ENCODE data around the gene PERM1. TPM values are rescaled to one million over a fixed set of nuclear protein-coding genes. Genes with fewer than 3 reads are reported as not detected.
"Not testable (repeated sequence)": the region's sequence is repeated elsewhere in the genome, so short reads cannot be mapped to it uniquely, and the experiment has no call there.

Gene PERM1
- not detected in 2 replicates for total RNA-seq (2012; rRNA removed)

DNA sequence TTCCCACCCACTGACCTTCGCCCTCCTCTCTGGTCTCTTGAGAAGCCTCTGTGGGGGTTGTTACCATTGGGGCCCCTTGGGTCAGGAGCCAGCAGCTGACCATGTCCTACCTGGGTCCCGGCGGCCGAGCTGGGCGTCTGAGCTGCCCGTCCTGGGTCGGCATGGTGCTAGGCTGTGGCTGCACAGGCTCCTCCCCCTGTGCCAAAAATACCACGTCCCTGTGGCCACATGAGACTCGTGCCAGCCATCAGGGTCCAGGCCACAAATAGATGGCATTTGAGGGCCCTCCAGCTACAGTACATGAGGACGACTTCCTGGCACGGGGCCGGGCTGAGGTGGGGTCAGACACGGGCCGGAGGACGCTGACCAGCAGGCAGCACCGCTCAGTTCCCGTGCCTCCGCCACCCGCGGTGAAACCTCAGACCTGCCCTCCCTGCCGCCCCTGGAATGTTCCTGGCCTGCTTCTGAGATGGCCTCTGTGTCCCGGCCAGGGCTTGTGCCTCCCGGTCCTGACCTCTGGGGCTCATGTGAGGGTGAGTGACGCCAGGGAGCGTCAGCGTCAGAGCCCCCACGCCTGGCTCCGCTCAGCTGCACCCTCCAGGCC lies at the start of gene PERM1:
Gene PERM1 (minus strand): TSS at position 139 of the 604 bp plus-strand sequence. CDS start 1,064 bp downstream, outside the sequence.
- Histone ChIP-seq H3K9ac (ENCODE audit: low read depth, low read length) (no peak within 1 kb of the TSS), H3K4me1 (ENCODE audit: control insufficient read depth, insufficient read depth, low read length) (no peaks in the 10 kb centered on the region), H3K36me3 (ENCODE audit: insufficient read depth, low read length) (no peaks in the 10 kb centered on the region), H3K4me2 (ENCODE audit: low read length) (no peak within 1 kb of the TSS), H3K9me3 (replicated peaks; ENCODE audit: low read length) (no peaks in the 10 kb centered on the region), H3K4me3 (ENCODE audit: low read length) (no peak within 1 kb of the TSS), H3K27me3 (ENCODE audit: control insufficient read depth, insufficient read depth, low read length) (peaks cover 51% of the 10 kb centered on the region)

- not testable (repeated sequence) for H3K9me3 ChIP-seq (replicated peaks; ENCODE audit: low read length); H3K4me2 ChIP-seq (ENCODE audit: low read length); H3K4me1 ChIP-seq (ENCODE audit: control insufficient read depth, insufficient read depth, low read length); H3K4me3 ChIP-seq (ENCODE audit: low read length); H3K9ac ChIP-seq (ENCODE audit: low read depth, low read length); H3K36me3 ChIP-seq (ENCODE audit: insufficient read depth, low read length)
- H3K27me3 ChIP-seq (ENCODE audit: control insufficient read depth, insufficient read depth, low read length), result peaks cover 21% of the 10 kb centered on the region
Observed at GRCh38 chr1:1030867-1031658, 49.2 kb upstream of the PERM1 start.

DNA sequence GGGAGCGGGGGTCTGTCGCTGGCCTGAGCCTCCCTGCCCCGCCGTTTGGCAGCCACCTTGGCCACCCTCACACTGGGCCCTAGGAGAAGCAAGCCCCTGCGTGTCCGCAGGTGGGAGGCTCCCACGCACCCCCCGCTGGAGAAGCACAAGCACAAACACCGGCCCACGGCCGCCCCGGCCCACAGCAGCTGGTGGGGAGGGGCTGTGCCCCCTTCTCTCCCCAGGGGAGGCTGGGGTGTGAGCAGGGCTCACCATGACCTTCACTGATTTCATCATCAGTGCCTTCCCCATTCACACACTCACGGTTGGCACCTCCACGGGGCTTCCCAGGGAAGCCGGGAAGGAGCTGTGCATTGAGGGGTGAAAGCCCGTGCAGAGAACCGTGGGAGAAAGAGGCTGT lies 45.9 kb upstream of the PERM1 start:
- peaks cover 10% of the 10 kb centered on the region for H3K4me1 ChIP-seq (ENCODE audit: control insufficient read depth, insufficient read depth, low read length)
- H3K4me2 ChIP-seq (ENCODE audit: low read length), result no peak overlapping the region
- no peaks in the 10 kb centered on the region for H3K36me3 ChIP-seq (ENCODE audit: insufficient read depth, low read length)

DNA sequence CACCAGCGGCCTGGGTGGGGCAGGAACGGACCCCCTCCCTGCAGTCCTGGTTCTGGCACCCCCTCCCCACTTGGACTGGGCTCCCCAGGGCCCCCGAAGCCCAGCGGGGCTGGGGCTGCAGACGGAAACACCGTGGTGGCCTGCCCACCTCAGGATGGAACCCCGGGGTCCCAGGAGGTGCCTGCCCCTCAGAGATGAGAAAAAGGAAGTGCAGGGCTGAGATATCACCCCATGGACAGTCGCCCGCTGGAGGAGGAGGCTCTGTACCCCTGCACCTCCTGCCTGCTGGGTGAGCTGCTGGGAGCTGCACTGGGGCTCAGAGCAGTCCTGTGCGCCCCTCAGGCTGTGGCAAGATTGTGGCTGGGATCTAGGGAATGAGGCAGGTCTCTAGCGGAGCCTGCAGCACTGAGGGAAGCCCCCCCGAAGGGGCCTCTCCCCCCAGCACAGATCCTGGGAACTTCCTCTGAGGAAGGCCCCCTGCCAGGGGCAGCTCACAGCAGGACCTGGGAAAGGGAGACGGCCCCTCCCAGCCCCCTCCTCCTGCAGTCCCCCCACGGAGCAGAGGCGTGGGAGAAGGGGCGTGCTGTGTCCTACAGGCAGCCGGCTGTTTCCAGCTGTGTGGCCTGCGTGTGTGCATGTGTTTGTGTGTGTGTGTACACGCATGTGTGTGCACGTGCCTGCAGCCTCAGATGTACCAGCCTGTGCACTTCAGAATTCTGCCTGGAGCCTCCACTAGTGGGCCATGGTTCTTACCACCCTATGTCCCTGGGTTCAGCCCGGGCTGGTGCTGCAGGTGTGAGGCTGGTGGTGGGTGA lies 44.9 kb upstream of the PERM1 start:
- no peaks in the 10 kb centered on the region for H3K27me3 ChIP-seq (ENCODE audit: control insufficient read depth, insufficient read depth, low read length)
- no peak overlapping the region for H3K4me3 ChIP-seq (ENCODE audit: low read length)
- no peaks in the 10 kb centered on the region for H3K9me3 ChIP-seq (replicated peaks; ENCODE audit: low read length)
- no peak overlapping the region for H3K4me2 ChIP-seq (ENCODE audit: low read length)
- no peak overlapping the region for H3K9ac ChIP-seq (ENCODE audit: low read depth, low read length)
- H3K36me3 ChIP-seq (ENCODE audit: insufficient read depth, low read length), result no peaks in the 10 kb centered on the region
- peaks cover 7% of the 10 kb centered on the region for H3K4me1 ChIP-seq (ENCODE audit: control insufficient read depth, insufficient read depth, low read length)

More for the DNA sequence above, 45.9 kb upstream of the PERM1 start:
- no peak overlapping the region for H3K9ac ChIP-seq (ENCODE audit: low read depth, low read length)
- peaks cover 8% of the 10 kb centered on the region for H3K27me3 ChIP-seq (ENCODE audit: control insufficient read depth, insufficient read depth, low read length)
- no peaks in the 10 kb centered on the region for H3K9me3 ChIP-seq (replicated peaks; ENCODE audit: low read length)
- no peak overlapping the region for H3K4me3 ChIP-seq (ENCODE audit: low read length)

- H3K27me3 ChIP-seq (ENCODE audit: control insufficient read depth, insufficient read depth, low read length), result no peaks in the 10 kb centered on the region
- H3K9me3 ChIP-seq (replicated peaks; ENCODE audit: low read length), result no peaks in the 10 kb centered on the region
- H3K4me2 ChIP-seq (ENCODE audit: low read length), result no peak overlapping the region
- no peak overlapping the region for H3K9ac ChIP-seq (ENCODE audit: low read depth, low read length)
- H3K36me3 ChIP-seq (ENCODE audit: insufficient read depth, low read length), result no peaks in the 10 kb centered on the region
- H3K4me3 ChIP-seq (ENCODE audit: low read length), result no peak overlapping the region
- H3K4me1 ChIP-seq (ENCODE audit: control insufficient read depth, insufficient read depth, low read length), result peaks cover 14% of the 10 kb centered on the region
Observed at GRCh38 chr1:1025730-1026129, 43.8 kb upstream of the PERM1 start.

DNA sequence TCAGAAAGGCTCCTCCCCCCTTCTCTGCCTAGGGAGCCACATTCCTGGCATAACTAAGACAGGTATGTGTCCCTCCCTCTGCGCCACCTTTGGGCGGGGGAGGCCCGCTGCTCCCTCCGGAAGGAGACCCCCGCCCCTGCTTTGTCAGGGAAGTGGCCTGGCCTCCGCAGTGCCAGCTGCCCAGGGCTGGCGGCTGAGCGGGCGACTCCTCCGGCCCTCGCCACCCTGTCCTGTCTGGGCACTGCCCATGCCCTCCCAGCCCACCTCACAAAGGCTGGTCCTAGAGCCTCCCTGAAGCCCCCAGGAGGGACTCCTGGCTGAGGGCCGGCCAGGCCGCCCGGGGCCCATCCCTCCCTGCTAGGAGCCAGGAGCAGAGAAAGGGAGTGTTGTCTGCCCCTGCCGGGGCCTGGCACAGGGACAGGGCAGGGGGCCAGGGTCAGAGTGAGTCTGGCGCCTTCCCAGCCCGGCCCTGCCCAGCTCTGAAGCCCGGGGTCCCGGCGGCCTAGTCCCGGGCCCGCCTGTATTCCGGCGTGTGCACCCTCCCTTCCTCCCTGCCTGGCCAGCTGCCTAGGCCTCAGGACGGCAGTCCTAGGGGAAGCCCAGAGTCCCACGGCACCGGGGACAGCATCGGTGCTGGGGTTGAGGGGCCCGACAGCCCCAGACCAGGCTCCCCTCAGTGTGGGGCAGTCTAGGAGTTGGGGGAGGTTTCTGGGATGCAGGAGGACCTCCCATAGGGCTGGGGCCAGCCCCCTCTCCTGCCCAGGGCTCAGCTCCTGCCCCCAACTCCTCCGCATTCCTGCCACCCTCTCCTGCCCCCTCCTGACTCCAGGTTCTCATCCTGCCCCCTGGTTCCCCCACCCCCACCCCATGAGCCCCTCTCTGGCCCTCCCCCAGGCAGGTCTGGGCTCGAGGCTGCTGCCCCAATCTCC lies 43.1 kb upstream of the PERM1 start:
- Histone ChIP-seq H3K4me1 (ENCODE audit: control insufficient read depth, insufficient read depth, low read length) (peaks cover 14% of the 10 kb centered on the region), H3K9ac (ENCODE audit: low read depth, low read length) (no peak overlapping the region), H3K4me3 (ENCODE audit: low read length) (no peak overlapping the region)

DNA sequence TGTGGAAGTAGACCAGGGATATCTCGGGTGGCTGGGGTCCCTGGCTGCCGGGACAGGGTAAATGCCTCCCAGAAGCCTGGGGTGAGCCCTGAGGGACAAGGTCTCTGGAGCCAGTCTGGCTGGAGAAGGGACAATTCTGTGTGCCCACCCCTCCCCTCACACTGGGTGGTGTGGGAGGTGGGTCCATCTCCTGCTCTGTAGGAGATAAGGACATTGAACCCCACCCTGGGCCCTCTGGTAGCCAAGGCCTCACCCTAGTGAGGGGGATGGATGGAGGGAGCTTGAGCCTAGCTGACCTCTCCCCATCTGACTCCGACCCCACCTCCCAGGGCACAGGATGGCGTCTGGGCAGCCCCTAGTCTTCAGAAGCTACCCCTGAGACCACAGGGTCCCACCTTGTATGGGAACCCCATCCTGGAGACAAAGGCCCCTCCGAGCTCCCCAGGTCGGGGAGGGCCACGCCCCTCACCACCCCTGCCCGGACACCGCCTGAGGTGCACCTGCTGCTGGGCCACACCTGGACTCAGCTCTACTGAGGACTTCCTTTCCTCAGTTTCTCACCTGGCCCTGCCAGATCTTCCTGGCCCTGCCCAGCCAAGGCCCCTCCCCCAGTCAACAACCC lies 42.4 kb upstream of the PERM1 start:
- no peaks in the 10 kb centered on the region for H3K27me3 ChIP-seq (ENCODE audit: control insufficient read depth, insufficient read depth, low read length)
- no peak overlapping the region for H3K4me3 ChIP-seq (ENCODE audit: low read length)
- no peak overlapping the region for H3K4me2 ChIP-seq (ENCODE audit: low read length)
- H3K36me3 ChIP-seq (ENCODE audit: insufficient read depth, low read length), result no peaks in the 10 kb centered on the region
- H3K4me1 ChIP-seq (ENCODE audit: control insufficient read depth, insufficient read depth, low read length), result peaks cover 14% of the 10 kb centered on the region
- H3K9ac ChIP-seq (ENCODE audit: low read depth, low read length), result no peak overlapping the region
- no peaks in the 10 kb centered on the region for H3K9me3 ChIP-seq (replicated peaks; ENCODE audit: low read length)

More for the DNA sequence above, 43.1 kb upstream of the PERM1 start:
- no peaks in the 10 kb centered on the region for H3K9me3 ChIP-seq (replicated peaks; ENCODE audit: low read length)
- no peaks in the 10 kb centered on the region for H3K27me3 ChIP-seq (ENCODE audit: control insufficient read depth, insufficient read depth, low read length)
- no peaks in the 10 kb centered on the region for H3K36me3 ChIP-seq (ENCODE audit: insufficient read depth, low read length)
- H3K4me2 ChIP-seq (ENCODE audit: low read length), result no peak overlapping the region

DNA sequence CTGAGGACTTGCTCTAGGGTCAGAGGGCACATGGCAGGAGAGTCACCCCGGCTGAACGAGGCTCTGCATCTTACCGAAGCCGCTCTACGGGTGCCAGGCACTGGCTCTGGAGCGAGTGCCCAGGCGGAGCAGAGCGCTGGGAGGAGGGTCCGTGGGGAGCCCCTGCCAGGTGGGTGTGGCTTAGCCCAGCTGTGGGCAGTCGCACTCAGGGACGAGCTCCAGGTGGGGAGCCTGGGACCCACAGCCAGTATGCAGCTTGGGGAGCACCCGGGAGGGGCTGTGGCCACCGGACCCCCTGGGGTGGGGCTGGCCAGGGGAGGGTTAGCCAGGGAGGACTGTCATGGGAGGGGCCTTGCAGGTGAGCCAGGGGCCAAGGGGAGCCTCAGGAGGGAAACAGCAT lies 41.8 kb upstream of the PERM1 start:
- Histone ChIP-seq H3K4me1 (ENCODE audit: control insufficient read depth, insufficient read depth, low read length) (peaks cover 14% of the 10 kb centered on the region), H3K27me3 (ENCODE audit: control insufficient read depth, insufficient read depth, low read length) (no peaks in the 10 kb centered on the region), H3K9me3 (replicated peaks; ENCODE audit: low read length) (no peaks in the 10 kb centered on the region), H3K9ac (ENCODE audit: low read depth, low read length) (no peak overlapping the region), H3K36me3 (ENCODE audit: insufficient read depth, low read length) (no peaks in the 10 kb centered on the region), H3K4me2 (ENCODE audit: low read length) (no peak overlapping the region), H3K4me3 (ENCODE audit: low read length) (no peak overlapping the region)

DNA sequence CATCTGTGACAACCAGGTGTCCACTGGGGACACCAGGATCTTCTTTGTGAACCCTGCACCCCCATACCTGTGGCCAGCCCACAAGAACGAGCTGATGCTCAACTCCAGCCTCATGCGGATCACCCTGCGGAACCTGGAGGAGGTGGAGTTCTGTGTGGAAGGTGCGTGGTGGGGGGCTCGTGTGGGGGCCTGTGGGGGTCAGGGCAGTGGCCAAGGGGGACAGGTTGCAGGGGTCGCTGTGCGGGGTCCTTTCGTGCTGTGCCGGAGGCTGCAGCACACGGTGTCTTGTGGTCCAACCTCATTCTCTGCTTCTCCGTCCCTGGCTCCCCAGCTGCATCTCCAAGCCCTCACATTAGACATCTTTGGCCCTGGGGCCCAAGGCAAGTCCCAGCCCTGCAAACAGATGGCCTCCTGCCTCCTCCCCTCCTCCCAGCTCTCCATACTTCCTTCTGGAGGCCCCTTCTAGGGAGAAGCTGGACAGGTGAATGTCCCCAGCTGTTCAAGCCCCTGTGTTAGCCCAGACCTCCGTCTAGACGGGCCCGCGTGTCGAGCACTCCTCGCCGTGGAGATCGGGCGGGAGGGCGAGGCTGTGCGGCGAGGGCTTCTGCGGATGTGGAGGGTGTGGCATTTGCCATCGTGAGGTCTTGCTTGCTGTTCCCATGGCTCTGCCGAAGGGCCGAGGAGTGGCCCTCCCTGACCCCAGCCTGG lies 40.6 kb upstream of the PERM1 start:
- H3K9ac ChIP-seq (ENCODE audit: low read depth, low read length), result no peak overlapping the region
- H3K27me3 ChIP-seq (ENCODE audit: control insufficient read depth, insufficient read depth, low read length), result no peaks in the 10 kb centered on the region
- no peak overlapping the region for H3K4me3 ChIP-seq (ENCODE audit: low read length)

GRCh38 chr1:1021920-1022259 lies 40.0 kb upstream of the PERM1 start:
- Histone ChIP-seq H3K4me3 (ENCODE audit: low read length) (no peak overlapping the region), H3K4me1 (ENCODE audit: control insufficient read depth, insufficient read depth, low read length) (peaks cover 14% of the 10 kb centered on the region), H3K4me2 (ENCODE audit: low read length) (no peak overlapping the region), H3K9ac (ENCODE audit: low read depth, low read length) (no peak overlapping the region), H3K9me3 (replicated peaks; ENCODE audit: low read length) (no peaks in the 10 kb centered on the region), H3K27me3 (ENCODE audit: control insufficient read depth, insufficient read depth, low read length) (no peaks in the 10 kb centered on the region), H3K36me3 (ENCODE audit: insufficient read depth, low read length) (no peaks in the 10 kb centered on the region)

More for the DNA sequence above, 40.6 kb upstream of the PERM1 start:
- H3K9me3 ChIP-seq (replicated peaks; ENCODE audit: low read length), result no peaks in the 10 kb centered on the region
- no peak overlapping the region for H3K4me2 ChIP-seq (ENCODE audit: low read length)
- H3K4me1 ChIP-seq (ENCODE audit: control insufficient read depth, insufficient read depth, low read length), result peaks cover 14% of the 10 kb centered on the region
- no peaks in the 10 kb centered on the region for H3K36me3 ChIP-seq (ENCODE audit: insufficient read depth, low read length)
